Motor neuron (in vitro differentiated cells): ENCODE results near the gene NOS1. TPM values are rescaled to one million over a fixed set of nuclear protein-coding genes. Genes with fewer than 3 reads are reported as not detected.
"Not testable (repeated sequence)": the region's sequence is repeated elsewhere in the genome, so short reads cannot be mapped to it uniquely, and the experiment has no call there.

Source experiments
- ATAC-seq, 8 experiments: fragments of 200-7000 bp; cut with Tn5 transposase; replicated peaks in 6 of 8; 2 replicates each; pipeline ENCODE4 v1.8.0; 2021; ENCODE audit warnings: mild to moderate bottlenecking in 8 of 8, moderate library complexity in 8 of 8
- H3K27ac ChIP-seq, 2 donors: fragments of 250-450 bp; sonication (Bioruptor Pico); 2 replicates each; pipeline ENCODE4 v1.9.0; 2021; ENCODE audit warnings: antibody characterized with exemption in 2 of 2, mild to moderate bottlenecking in 2 of 2, moderate library complexity in 1 of 2
- H3K4me1 ChIP-seq, 2 donors: fragments of 250-450 bp; sonication (Bioruptor Pico); replicated peaks in 1 of 2; 2 replicates each; pipeline ENCODE4 v1.6.1; 2021; ENCODE audit warnings: antibody characterized with exemption in 2 of 2, mild to moderate bottlenecking in 2 of 2, moderate library complexity in 1 of 2
- H3K4me3 ChIP-seq, 5 donors: fragments of 250-450 bp; sonication (Bioruptor Pico); 2 replicates each; pipeline ENCODE4 v1.9.0; 2021; ENCODE audit warnings: antibody characterized with exemption in 5 of 5, mild to moderate bottlenecking in 5 of 5, moderate library complexity in 4 of 5
- WGBS, 10 experiments: fragments of 450-650 bp; shearing (Covaris generic); methylation state at CpG; one replicate each; pipeline ENCODE4 v1.0.0; 2022; 5-methylcytosine and 5-hydroxymethylcytosine counted together
- in situ Hi-C, 9 experiments: fragments of 400-800 bp; cut with MboI; loops; one replicate each; pipeline ENCODE4 v1.15.0; 2021; ENCODE audit warnings: low sequenced_read_pairs in 9 of 9, low pct_unique_long_range_greater_than_20kb in 2 of 9; ENCODE audit not compliant: unreplicated experiment in 9 of 9
- total RNA-seq, 8 experiments: library from RNA; unstranded; fragments of 300-600 nt; gene quantifications; 2 replicates each; pipeline versions ENCODE4 v1.2.3 to v1.2.4, GENCODE V29; 2022

NOS1 gene
- 1 to 10 TPM in 1 of 8 experiments, under 1 TPM in 6, not detected in 1; 0.10 to 3.1 (median 0.33) TPM for total RNA-seq

GRCh38 chr12:117361347-117361751 is at the start of gene NOS1:
Gene NOS1 (minus strand): TSS chr12:117361626. CDS start chr12:117331069, 30,557 bp downstream.
- Histone ChIP-seq H3K27ac (no peak within 1 kb of the TSS), H3K4me1 (peaks cover 6 to 10% of the 10 kb centered on the region in 2 donors), H3K4me3 (peak within 1 kb of the TSS; percentile 18 to 32 (median 29))
- peak in 4 of 8 experiments; percentile 15 to 83 (median 46) for ATAC-seq
- 0 to 20% (median 0%) methylated on average over 2 to 12 of the region's 33 CpGs; no CpG with 5 or more reads in 4 of the 10 experiments for WGBS, 10 experiments
- in situ Hi-C loops: loop anchor here in 6 of 9 experiments (10.0 to 25.0 kb wide), 2 partner anchors 473 to 476 kb away; no protein-coding TSS in a partner anchor

DNA sequence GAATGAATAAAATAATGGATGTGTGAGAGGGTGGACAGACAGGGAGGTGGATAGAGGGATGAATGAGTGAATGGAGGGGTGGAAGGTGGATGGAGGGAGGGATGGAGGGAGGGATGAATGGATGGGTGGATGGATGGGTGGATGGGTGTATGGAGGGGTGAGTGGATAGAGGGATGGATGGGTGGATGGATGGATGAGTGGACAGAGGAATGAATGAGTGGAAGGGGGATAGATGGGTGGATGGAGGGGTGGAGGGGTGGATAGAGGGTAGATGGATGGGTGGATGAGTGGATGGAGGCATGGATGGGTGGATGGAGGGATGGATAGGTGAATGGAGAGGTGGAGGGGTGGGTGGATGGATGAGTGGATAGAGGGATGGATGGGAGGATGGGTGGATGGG is 47.9 kb upstream of the NOS1 start:
- ATAC-seq: no peak
- Histone ChIP-seq H3K4me1 (peaks cover 0 to 14% of the 10 kb centered on the region in 2 donors), H3K4me3 (no peak overlapping the region), H3K27ac (no peak overlapping the region)
- in situ Hi-C loops: no loop called here

DNA sequence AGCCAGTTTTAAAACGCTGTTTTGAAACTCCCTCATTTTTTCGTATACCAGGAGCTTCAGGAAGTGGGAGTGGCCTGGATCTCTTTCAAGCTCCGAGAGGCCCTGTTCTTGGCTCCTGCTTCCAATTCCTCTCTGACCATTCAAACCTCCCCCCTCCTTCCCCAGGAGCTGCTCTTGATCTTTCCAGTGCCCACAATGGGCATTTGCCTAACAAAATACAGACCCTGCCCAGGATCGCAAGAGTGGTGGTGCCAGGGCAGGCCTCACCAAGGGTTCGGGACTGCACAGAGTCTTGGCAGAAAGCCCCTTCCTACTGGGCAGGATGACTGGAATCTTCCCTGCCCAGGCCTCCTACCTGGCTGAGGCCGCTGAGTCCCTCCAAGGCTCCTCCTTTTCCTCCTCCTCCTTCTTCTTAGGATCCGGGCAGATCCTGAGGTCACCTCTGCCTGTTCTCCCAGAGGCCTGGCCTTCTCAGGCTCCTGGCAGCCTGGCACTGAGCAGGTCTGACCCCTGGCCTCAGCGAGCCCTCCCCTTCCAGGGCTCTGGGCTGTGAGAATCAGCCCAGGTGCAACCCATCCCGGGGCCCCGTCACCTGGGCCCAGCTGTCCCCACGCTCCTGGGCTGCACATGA is 46.9 kb upstream of the NOS1 start:
- ATAC-seq: peak in 3 of 8 experiments; percentile 22 to 55 (median 38)
- in situ Hi-C loops: no loop called here
- H3K4me1 ChIP-seq: peaks cover 0 to 14% of the 10 kb centered on the region in 2 donors
- H3K4me3 ChIP-seq: no peak overlapping the region
- 0 to 56% (median 11%) methylated on average over 1 to 9 of the region's 11 CpGs; no CpG with 5 or more reads in 3 of the 10 experiments for WGBS, 10 experiments
- H3K27ac ChIP-seq: no peak overlapping the region

DNA sequence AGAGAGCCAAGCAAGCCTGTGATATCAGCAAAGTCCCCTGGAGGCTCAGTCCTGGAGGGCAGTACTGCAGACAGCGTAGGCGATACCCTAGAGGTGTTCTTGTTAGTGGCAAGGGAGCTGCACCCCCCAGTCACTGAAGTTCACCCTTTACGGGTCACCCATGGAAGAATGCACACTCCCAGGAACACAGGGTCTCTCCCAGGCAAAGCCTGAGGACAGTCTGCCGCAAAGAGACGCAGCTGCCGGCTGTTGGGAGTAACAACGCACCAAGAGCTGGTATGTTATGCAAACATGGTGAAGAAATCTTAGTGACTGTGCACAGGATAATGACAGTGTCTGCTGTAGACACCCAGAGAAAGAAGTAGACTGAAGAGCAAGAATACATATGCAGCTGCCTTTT is 43.5 kb upstream of the NOS1 start:
- WGBS, 10 experiments: 0 to 100% (median 67%) methylated on average over 1 to 4 of the region's 7 CpGs; no CpG with 5 or more reads in 4 of the 10 experiments
- in situ Hi-C loops: no loop called here
- Histone ChIP-seq H3K4me1 (peaks cover 0 to 5% of the 10 kb centered on the region in 2 donors), H3K4me3 (no peak overlapping the region), H3K27ac (no peak overlapping the region)
- ATAC-seq: no peak

DNA sequence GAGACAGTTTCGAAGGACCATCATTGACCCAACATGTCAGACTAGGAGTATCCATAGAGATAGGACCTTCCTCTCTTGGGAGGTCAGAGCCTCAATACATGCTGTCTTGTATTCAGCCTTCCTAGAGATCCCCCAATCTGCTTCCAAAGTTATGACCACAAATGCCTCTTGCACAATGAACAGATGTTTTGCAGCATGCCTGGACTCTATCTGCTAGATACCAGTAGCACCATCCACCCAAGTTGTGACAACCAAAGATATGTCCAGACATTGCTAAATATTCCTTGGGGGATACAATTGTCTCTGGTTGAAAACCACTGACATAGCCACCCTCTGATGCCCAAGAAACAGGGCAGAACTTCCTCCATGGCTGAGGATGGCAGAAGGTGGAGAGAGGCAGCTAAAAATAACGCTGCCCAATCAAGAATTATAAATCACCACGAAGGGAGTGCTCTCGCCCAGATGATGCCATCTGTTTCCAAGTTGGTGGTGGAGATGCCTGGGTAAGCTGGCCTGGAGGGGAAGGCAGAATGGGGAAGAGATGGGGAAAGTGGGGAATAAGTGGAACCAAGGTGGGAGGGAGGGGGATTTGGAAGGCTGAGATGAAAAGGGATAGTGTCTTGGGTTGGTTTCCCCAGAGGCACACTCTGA is 42.9 kb upstream of the NOS1 start:
- Histone ChIP-seq H3K4me3 (no peak overlapping the region), H3K27ac (no peak overlapping the region), H3K4me1 (peaks cover 0 to 5% of the 10 kb centered on the region in 2 donors)
- no peak for ATAC-seq
- in situ Hi-C loops: no loop called here
- 20 to 73% (median 47%) methylated on average over 1 to 2 of the region's 4 CpGs; no CpG with 5 or more reads in 4 of the 10 experiments for WGBS, 10 experiments

DNA sequence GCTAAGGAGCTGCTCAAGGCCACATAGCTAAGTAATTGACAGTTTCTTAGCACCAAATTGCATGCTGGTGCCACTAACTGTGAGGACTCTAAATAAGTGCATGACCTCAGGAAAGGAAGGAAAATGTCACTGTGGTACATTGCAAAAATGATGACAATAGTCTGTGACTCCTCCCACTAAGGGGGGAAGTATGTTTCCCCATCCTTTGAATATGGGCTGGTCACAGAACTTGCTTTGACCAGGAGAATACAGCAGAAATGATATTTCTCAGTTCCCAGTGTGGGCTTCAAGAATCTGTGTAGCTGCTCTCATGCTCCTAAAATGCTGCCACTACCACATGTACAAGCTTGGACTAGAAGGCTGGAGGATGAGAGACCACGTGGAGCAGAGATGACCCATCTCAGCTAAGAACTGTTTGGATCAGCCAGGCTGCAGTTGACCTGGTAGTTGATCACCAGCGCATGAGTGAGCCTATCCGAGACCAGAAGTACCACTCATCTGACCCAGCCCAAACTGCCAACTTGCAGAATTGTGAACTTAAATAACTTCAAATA is 42.2 kb upstream of the NOS1 start:
- H3K4me3 ChIP-seq: no peak overlapping the region
- ATAC-seq: no peak
- in situ Hi-C loops: no loop called here
- H3K27ac ChIP-seq: no peak overlapping the region
- WGBS, 10 experiments: 0 to 100% (median 57%) methylated on average over 1 to 3 of the region's 3 CpGs; no CpG with 5 or more reads in 3 of the 10 experiments
- peaks cover 0 to 5% of the 10 kb centered on the region in 2 donors for H3K4me1 ChIP-seq

GRCh38 chr12:117402363-117402762 is 40.9 kb upstream of the NOS1 start:
- H3K27ac ChIP-seq: no peak overlapping the region
- in situ Hi-C loops: no loop called here
- H3K4me1 ChIP-seq: no peaks in the 10 kb centered on the region
- no peak for ATAC-seq
- WGBS, 10 experiments: 50 to 80% methylated on average over 1 to 2 of the region's 4 CpGs; no CpG with 5 or more reads in 8 of the 10 experiments
- no peak overlapping the region for H3K4me3 ChIP-seq

DNA sequence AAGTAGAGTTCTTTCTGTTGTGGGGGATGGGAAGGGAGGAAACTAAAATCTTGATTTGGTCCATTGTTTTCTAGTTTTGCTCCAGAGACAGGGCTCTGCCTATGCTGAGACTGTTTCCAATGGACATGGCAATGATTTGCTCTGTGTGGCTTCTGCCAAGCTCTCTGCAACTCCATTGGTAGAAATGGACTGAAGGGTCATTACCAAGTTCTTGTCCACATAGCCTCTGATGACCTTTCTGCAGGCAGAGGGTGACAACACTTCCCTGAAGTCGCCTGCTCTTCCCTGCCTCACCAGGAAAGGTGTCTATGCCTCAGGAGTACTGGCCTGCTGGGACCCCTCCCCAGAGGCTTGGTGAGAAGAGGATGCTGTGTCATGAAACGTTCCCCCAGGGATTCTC is 39.5 kb upstream of the NOS1 start:
- ATAC-seq: no peak
- H3K27ac ChIP-seq: no peak overlapping the region
- H3K4me3 ChIP-seq: no peak overlapping the region
- H3K4me1 ChIP-seq: no peaks in the 10 kb centered on the region
- in situ Hi-C loops: no loop called here
- WGBS, 10 experiments: 0 to 50% (median 38%) methylated on average over 1 to 2 of the region's 2 CpGs; no CpG with 5 or more reads in 4 of the 10 experiments

- ATAC-seq, H3K4me3 ChIP-seq, in situ Hi-C loops, H3K27ac ChIP-seq, H3K4me1 ChIP-seq: not testable (repeated sequence)
Observed at GRCh38 chr12:117398482-117398881, 37.1 kb upstream of the NOS1 start.

DNA sequence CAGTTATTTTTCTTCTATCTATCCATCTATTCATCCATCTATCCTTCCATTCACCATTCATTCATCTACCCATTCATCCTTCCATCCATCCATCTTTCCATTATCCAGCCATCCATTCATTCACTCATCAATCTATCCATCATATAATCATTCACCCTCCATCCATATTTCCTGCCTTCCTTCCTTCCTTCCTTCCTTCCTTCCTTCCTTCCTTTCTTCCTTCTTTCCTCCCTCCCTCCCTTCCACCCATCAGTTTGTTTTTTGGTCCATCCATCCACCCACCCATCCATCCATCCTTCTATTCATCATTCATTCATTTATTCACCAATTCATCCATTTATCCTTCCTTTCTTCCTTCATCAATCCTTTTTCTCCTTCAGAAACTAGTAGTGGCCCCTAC is 34.3 kb upstream of the NOS1 start:
- Histone ChIP-seq H3K4me1 (no peaks in the 10 kb centered on the region), H3K4me3 (no peak overlapping the region), H3K27ac (no peak overlapping the region)
- in situ Hi-C loops: no loop called here
- ATAC-seq: no peak

GRCh38 chr12:117394491-117394890 is 33.1 kb upstream of the NOS1 start:
- Histone ChIP-seq H3K27ac (no peak overlapping the region), H3K4me1 (no peaks in the 10 kb centered on the region), H3K4me3 (no peak overlapping the region)
- in situ Hi-C loops: no loop called here
- no peak for ATAC-seq
- WGBS, 10 experiments: 17 to 86% (median 57%) methylated on average over 1 of the region's 1 CpG; no CpG with 5 or more reads in 7 of the 10 experiments

DNA sequence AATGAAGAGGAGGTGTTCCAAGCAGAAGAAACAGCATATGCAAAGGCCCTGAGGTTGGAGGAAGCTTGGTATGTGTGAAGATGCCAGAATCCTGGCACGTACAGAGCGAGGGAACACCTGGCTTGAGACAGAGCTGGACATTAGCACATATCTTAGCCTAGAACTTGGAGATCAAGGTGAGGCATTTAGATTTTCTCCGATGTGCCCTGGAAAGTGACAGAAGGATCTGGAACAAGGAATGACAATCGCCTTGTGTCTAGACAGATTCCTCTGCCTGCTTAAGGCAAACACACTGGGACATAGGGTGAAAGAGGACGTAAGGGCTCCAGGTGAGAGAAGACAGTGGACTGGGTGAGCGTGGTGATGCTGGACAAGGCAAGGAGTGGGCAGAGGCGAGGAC is 32.2 kb upstream of the NOS1 start:
- WGBS, 10 experiments: 27 to 100% (median 86%) methylated on average over 1 to 6 of the region's 7 CpGs; no CpG with 5 or more reads in 2 of the 10 experiments
- in situ Hi-C loops: no loop called here
- no peak for ATAC-seq
- H3K4me1 ChIP-seq: peaks cover 0 to 5% of the 10 kb centered on the region in 2 donors
- no peak overlapping the region for H3K27ac ChIP-seq
- no peak overlapping the region for H3K4me3 ChIP-seq

DNA sequence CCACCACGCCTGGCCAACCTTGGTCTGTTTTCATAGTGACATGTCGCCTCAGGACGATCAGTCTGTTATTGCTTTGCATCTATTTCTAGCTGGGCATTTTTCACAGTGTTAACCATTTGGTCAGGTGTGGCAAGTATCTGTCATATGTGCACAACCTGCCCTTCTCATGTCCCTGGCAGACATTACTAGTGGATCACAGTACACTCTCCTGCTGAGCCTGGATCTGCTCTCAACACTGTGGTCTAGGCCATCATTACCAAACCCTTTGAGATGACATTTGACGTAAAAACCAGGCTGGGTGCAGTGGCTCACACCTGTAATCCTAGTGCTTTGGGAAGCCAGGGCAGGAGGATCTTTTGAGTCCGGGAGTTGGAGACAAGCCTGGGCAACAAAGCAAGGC is 29.4 kb upstream of the NOS1 start:
- 31 to 100% (median 88%) methylated on average over 2 to 5 of the region's 5 CpGs; no CpG with 5 or more reads in 4 of the 10 experiments for WGBS, 10 experiments
- in situ Hi-C loops: no loop called here
- no peak for ATAC-seq

More for the DNA sequence above, 29.4 kb upstream of the NOS1 start:
- no peak overlapping the region for H3K27ac ChIP-seq
- peaks cover 0 to 6% of the 10 kb centered on the region in 2 donors for H3K4me1 ChIP-seq
- H3K4me3 ChIP-seq: no peak overlapping the region
